Heart left ventricle (tissue), 13 donors: ENCODE measurements around the gene ACSL1.

ENCODE experiments used
- POLR2A ChIP-seq, 2 donors: fragments of 450-650 bp; IDR thresholded peaks; one replicate each; pipeline ENCODE4 v1.6.1; 2017; ENCODE audit warnings: antibody characterized with exemption in 2 of 2, mild to moderate bottlenecking in 2 of 2, moderate library complexity in 2 of 2
- TF ChIP-seq, protein P1 (sequence below), 12 donors: fragments of 200-600 bp; sonication (generic) in 4 of 12; IDR thresholded peaks; one replicate each; pipeline versions ENCODE4 v1.5.0 to v1.8.0; 2018 to 2022; ENCODE audit warnings: antibody characterized with exemption in 12 of 12, mild to moderate bottlenecking in 5 of 12
- donor health status: ischemic (EF 13 %, LVEDD 7.1; RV severe dilation, severe dysfunction).
- donor health status: DM: no; HTN: yes; CAD: no.
- donor health status: DM: no; HTN: no; CAD: no.
- donor health status: ischemic (EF 25% LVEDD 6.9; RV normal size, moderate dysfunction).
- donor health status: ischemic (EF 25% LVEDD 5.7; RV mildly dilated, moderate dysfunction).
- donor health status: ischemic (EF 35%, LVEDD 5.7; RV mildly dilated, moderate dysfunction).
- donor health status: nonischemic (EF 11% LVEDD 7.7; RV severe dilation, severe dysfunction).
- donor health status: DM: yes; HTN: yes; CAD: no.
- donor health status: PGD.
- donor health status: ischemic (EF 29% LVEDD 5.4; RV normal size, mild dysfunction).
- donor health status: nonischemic (EF 23%, LVEDD 6.1; RV moderate dilation, normal function).

DNA sequence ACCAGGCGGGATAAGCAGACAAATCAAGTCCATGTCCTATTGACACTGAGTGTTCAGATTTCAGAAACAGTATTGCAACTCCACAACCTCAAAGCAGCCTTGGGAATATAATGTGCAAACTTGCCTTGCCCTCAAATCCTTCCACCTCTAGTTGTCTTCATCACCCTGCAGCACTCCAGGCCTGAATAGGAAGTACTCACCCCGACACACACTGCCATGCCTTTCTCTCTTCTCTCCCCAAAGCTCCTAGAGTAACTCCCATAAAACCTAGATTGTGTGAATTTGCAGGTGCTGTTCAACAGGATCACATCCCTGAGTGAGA is 19.6 kb downstream of the ACSL1 start:
- TF ChIP-seq, protein P1, sequence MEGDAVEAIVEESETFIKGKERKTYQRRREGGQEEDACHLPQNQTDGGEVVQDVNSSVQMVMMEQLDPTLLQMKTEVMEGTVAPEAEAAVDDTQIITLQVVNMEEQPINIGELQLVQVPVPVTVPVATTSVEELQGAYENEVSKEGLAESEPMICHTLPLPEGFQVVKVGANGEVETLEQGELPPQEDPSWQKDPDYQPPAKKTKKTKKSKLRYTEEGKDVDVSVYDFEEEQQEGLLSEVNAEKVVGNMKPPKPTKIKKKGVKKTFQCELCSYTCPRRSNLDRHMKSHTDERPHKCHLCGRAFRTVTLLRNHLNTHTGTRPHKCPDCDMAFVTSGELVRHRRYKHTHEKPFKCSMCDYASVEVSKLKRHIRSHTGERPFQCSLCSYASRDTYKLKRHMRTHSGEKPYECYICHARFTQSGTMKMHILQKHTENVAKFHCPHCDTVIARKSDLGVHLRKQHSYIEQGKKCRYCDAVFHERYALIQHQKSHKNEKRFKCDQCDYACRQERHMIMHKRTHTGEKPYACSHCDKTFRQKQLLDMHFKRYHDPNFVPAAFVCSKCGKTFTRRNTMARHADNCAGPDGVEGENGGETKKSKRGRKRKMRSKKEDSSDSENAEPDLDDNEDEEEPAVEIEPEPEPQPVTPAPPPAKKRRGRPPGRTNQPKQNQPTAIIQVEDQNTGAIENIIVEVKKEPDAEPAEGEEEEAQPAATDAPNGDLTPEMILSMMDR (IDR thresholded peaks at IDR 0.05), result no peak
- TF ChIP-seq POLR2A (IDR thresholded peaks at IDR 0.05), result no peak
